ENCODE results near the gene ABHD4.
A peak's percentile ranks its signal among the peaks of the same experiment; 100 is the strongest.
"Not testable (repeated sequence)": the region's sequence is repeated elsewhere in the genome, so short reads cannot be mapped to it uniquely, and the experiment has no call there.

ABHD4 gene

GRCh38 chr14:22561661-22562579, 36.2 kb upstream of the ABHD4 start:
- no peak for DNase-seq (ENCODE audit: low read depth)

- DNase-seq (ENCODE audit: low read depth): peak; percentile 70
Measured at GRCh38 chr14:22563987-22564386, 34.1 kb upstream of the ABHD4 start.

GRCh38 chr14:22564463-22564862, 33.6 kb upstream of the ABHD4 start:
- no peak for DNase-seq (ENCODE audit: low read depth)

- no peak for DNase-seq (ENCODE audit: low read depth)
Measured at GRCh38 chr14:22565391-22565945, 32.6 kb upstream of the ABHD4 start.

- not testable (repeated sequence) for DNase-seq (ENCODE audit: low read depth)
Measured at GRCh38 chr14:22566266-22566665, 31.8 kb upstream of the ABHD4 start.

GRCh38 chr14:22566845-22567244, 31.3 kb upstream of the ABHD4 start:
- DNase-seq (ENCODE audit: low read depth): no peak

- DNase-seq (ENCODE audit: low read depth): no peak
Measured at GRCh38 chr14:22567437-22567836, 30.7 kb upstream of the ABHD4 start.

- DNase-seq (ENCODE audit: low read depth): no peak
Measured at GRCh38 chr14:22569106-22569736, 28.9 kb upstream of the ABHD4 start.

GRCh38 chr14:22569737-22570131, 28.4 kb upstream of the ABHD4 start:
- DNase-seq (ENCODE audit: low read depth): no peak

GRCh38 chr14:22570132-22570949, 27.8 kb upstream of the ABHD4 start:
- DNase-seq (ENCODE audit: low read depth): peak; percentile 70

GRCh38 chr14:22572562-22573058, 25.5 kb upstream of the ABHD4 start:
- DNase-seq (ENCODE audit: low read depth): peak; percentile 81

- DNase-seq (ENCODE audit: low read depth): no peak
Measured at GRCh38 chr14:22573804-22574203, 24.3 kb upstream of the ABHD4 start.

GRCh38 chr14:22577334-22577908, 20.7 kb upstream of the ABHD4 start:
- DNase-seq (ENCODE audit: low read depth): no peak

- DNase-seq (ENCODE audit: low read depth): no peak
Measured at GRCh38 chr14:22579236-22579635, 18.9 kb upstream of the ABHD4 start.

GRCh38 chr14:22579881-22580280, 18.2 kb upstream of the ABHD4 start:
- no peak for DNase-seq (ENCODE audit: low read depth)

GRCh38 chr14:22580625-22581024, 17.5 kb upstream of the ABHD4 start:
- no peak for DNase-seq (ENCODE audit: low read depth)

- no peak for DNase-seq (ENCODE audit: low read depth)
Measured at GRCh38 chr14:22583994-22584393, 14.1 kb upstream of the ABHD4 start.

GRCh38 chr14:22587247-22587646, 10.9 kb upstream of the ABHD4 start:
- no peak for DNase-seq (ENCODE audit: low read depth)

- DNase-seq (ENCODE audit: low read depth): not testable (repeated sequence)
Measured at GRCh38 chr14:22587677-22588422, 10.2 kb upstream of the ABHD4 start.

GRCh38 chr14:22588526-22589095, 9.5 kb upstream of the ABHD4 start:
- no peak for DNase-seq (ENCODE audit: low read depth)

Data from amniotic epithelial cell (primary cell).